Measurements from ENCODE around the gene CNNM4.

CNNM4 gene

GRCh38 chr2:96859099-96859649, 98.5 kb downstream of the CNNM4 start:
- DNase-seq (ENCODE audit: low spot score) = no peak

GRCh38 chr2:96859681-96860064, 99.0 kb downstream of the CNNM4 start:
- DNase-seq (ENCODE audit: low spot score) = no peak

GRCh38 chr2:96860065-96861029, 99.6 kb downstream of the CNNM4 start:
- DNase-seq (ENCODE audit: low spot score) = peak; percentile 21

- no peak for DNase-seq (ENCODE audit: low spot score)
Observed at GRCh38 chr2:96861074-96861473, 100.4 kb downstream of the CNNM4 start.

All from CD4-positive, alpha-beta T cell treated with Interleukin-2 at 100 ng/mL for 4 hours (primary cell).